ENCODE measurements around the gene DPP6.
"Not testable (repeated sequence)": the region's sequence is repeated elsewhere in the genome, so short reads cannot be mapped to it uniquely, and the experiment has no call there.

DPP6 gene

GRCh38 chr7:154919344-154920225 is 867.4 kb downstream of the DPP6 start:
- no peak for DNase-seq

GRCh38 chr7:154922472-154922871 is 870.3 kb downstream of the DPP6 start:
- DNase-seq = not testable (repeated sequence)

- DNase-seq = peak; percentile 43 to 66
Measured at GRCh38 chr7:154927624-154928125, 875.5 kb downstream of the DPP6 start.

GRCh38 chr7:154928136-154929005 is 876.2 kb downstream of the DPP6 start:
- DNase-seq = no peak

GRCh38 chr7:154929006-154929726 is 877.0 kb downstream of the DPP6 start:
- DNase-seq = no peak

GRCh38 chr7:154931906-154932305 is 879.7 kb downstream of the DPP6 start:
- DNase-seq = no peak

GRCh38 chr7:154934353-154934952 is 882.3 kb downstream of the DPP6 start:
- not testable (repeated sequence) for DNase-seq

GRCh38 chr7:154937837-154938236 is 885.6 kb downstream of the DPP6 start:
- DNase-seq = no peak

- DNase-seq = no peak
Measured at GRCh38 chr7:154942691-154943090, 890.5 kb downstream of the DPP6 start.

Data from NCI-H1930 (cell line).